IPS-15b (cell line): Measurements from ENCODE around the gene FBXO34.
"Not testable (repeated sequence)": the region's sequence is repeated elsewhere in the genome, so short reads cannot be mapped to it uniquely, and the experiment has no call there.

ENCODE experiments used
- H3K27me3 ChIP-seq: one replicate; pipeline ENCODE4 v1.6.1; 2013; ENCODE audit warnings: low read length; ENCODE audit not compliant: control insufficient read depth, insufficient read depth
- H3K36me3 ChIP-seq: one replicate; pipeline ENCODE4 v1.6.1; 2013; ENCODE audit warnings: low read length; ENCODE audit not compliant: control insufficient read depth, insufficient read depth
- H3K4me1 ChIP-seq: one replicate; pipeline ENCODE4 v1.6.1; 2013; ENCODE audit warnings: mild to moderate bottlenecking, low read length; ENCODE audit not compliant: control insufficient read depth, insufficient read depth
- H3K4me3 ChIP-seq: one replicate; pipeline ENCODE4 v1.5.1; 2013; ENCODE audit warnings: low read depth, low read length
- H3K9ac ChIP-seq: one replicate; pipeline ENCODE4 v1.6.1; 2013; ENCODE audit warnings: low read depth, mild to moderate bottlenecking, low read length
- H3K9me3 ChIP-seq: one replicate; pipeline ENCODE4 v1.6.1; 2013; ENCODE audit warnings: mild to moderate bottlenecking, low read length; ENCODE audit not compliant: control insufficient read depth, insufficient read depth

The FBXO34 gene

GRCh38 chr14:55298500-55298822 is 27.2 kb downstream of the FBXO34 start:
- H3K4me1 ChIP-seq: peaks cover 14% of the 10 kb centered on the region
- no peaks in the 10 kb centered on the region for H3K9me3 ChIP-seq
- no peaks in the 10 kb centered on the region for H3K27me3 ChIP-seq
- no peak overlapping the region for H3K9ac ChIP-seq
- no peaks in the 10 kb centered on the region for H3K36me3 ChIP-seq
- H3K4me3 ChIP-seq: no peak overlapping the region

- no peak overlapping the region for H3K4me3 ChIP-seq
- no peak overlapping the region for H3K9ac ChIP-seq
- H3K36me3 ChIP-seq: no peaks in the 10 kb centered on the region
- no peaks in the 10 kb centered on the region for H3K27me3 ChIP-seq
- H3K4me1 ChIP-seq: peaks cover 21% of the 10 kb centered on the region
- H3K9me3 ChIP-seq: no peaks in the 10 kb centered on the region
Observed at GRCh38 chr14:55301437-55302121, 30.4 kb downstream of the FBXO34 start.

GRCh38 chr14:55302367-55303124 is 31.3 kb downstream of the FBXO34 start:
- no peaks in the 10 kb centered on the region for H3K9me3 ChIP-seq
- H3K4me3 ChIP-seq: no peak overlapping the region
- peaks cover 31% of the 10 kb centered on the region for H3K4me1 ChIP-seq
- H3K9ac ChIP-seq: no peak overlapping the region
- H3K27me3 ChIP-seq: no peaks in the 10 kb centered on the region
- H3K36me3 ChIP-seq: no peaks in the 10 kb centered on the region

- H3K27me3 ChIP-seq: no peaks in the 10 kb centered on the region
- H3K9me3 ChIP-seq: no peaks in the 10 kb centered on the region
- H3K4me3 ChIP-seq: no peak overlapping the region
- no peak overlapping the region for H3K9ac ChIP-seq
- no peaks in the 10 kb centered on the region for H3K36me3 ChIP-seq
- H3K4me1 ChIP-seq: peaks cover 34% of the 10 kb centered on the region
Observed at GRCh38 chr14:55303125-55303499, 31.9 kb downstream of the FBXO34 start.

- no peaks in the 10 kb centered on the region for H3K36me3 ChIP-seq
- no peaks in the 10 kb centered on the region for H3K27me3 ChIP-seq
- H3K4me1 ChIP-seq: peaks cover 34% of the 10 kb centered on the region
- no peak overlapping the region for H3K4me3 ChIP-seq
- no peak overlapping the region for H3K9ac ChIP-seq
- no peaks in the 10 kb centered on the region for H3K9me3 ChIP-seq
Observed at GRCh38 chr14:55303691-55304145, 32.5 kb downstream of the FBXO34 start.

- Histone ChIP-seq H3K27me3 (no peaks in the 10 kb centered on the region), H3K4me1 (peaks cover 27% of the 10 kb centered on the region), H3K4me3 (no peak overlapping the region), H3K9me3 (peaks cover 8% of the 10 kb centered on the region), H3K36me3 (no peaks in the 10 kb centered on the region), H3K9ac (no peak overlapping the region)
Observed at GRCh38 chr14:55306938-55307589, 35.8 kb downstream of the FBXO34 start.

GRCh38 chr14:55309154-55309553 is 37.9 kb downstream of the FBXO34 start:
- Histone ChIP-seq H3K9me3 (peaks cover 25% of the 10 kb centered on the region), H3K4me3 (no peak overlapping the region), H3K4me1 (peaks cover 20% of the 10 kb centered on the region), H3K36me3 (peaks cover 4% of the 10 kb centered on the region), H3K27me3 (no peaks in the 10 kb centered on the region), H3K9ac (no peak overlapping the region)

- Histone ChIP-seq H3K27me3 (no peaks in the 10 kb centered on the region), H3K9me3 (peaks cover 25% of the 10 kb centered on the region), H3K4me3 (no peak overlapping the region), H3K9ac (no peak overlapping the region), H3K4me1 (peaks cover 20% of the 10 kb centered on the region), H3K36me3 (peaks cover 4% of the 10 kb centered on the region)
Observed at GRCh38 chr14:55309761-55310365, 38.6 kb downstream of the FBXO34 start.

GRCh38 chr14:55312379-55313030 is 41.3 kb downstream of the FBXO34 start:
- H3K9ac ChIP-seq, H3K4me3 ChIP-seq, H3K27me3 ChIP-seq, H3K36me3 ChIP-seq, H3K4me1 ChIP-seq: not testable (repeated sequence)
- peaks cover 25% of the 10 kb centered on the region for H3K9me3 ChIP-seq

- H3K36me3 ChIP-seq: peaks cover 4% of the 10 kb centered on the region
Observed at GRCh38 chr14:55313480-55313879, 42.3 kb downstream of the FBXO34 start.

GRCh38 chr14:55314449-55314848 is 43.2 kb downstream of the FBXO34 start:
- Histone ChIP-seq H3K4me1 (no peaks in the 10 kb centered on the region), H3K27me3 (no peaks in the 10 kb centered on the region), H3K36me3 (peaks cover 4% of the 10 kb centered on the region), H3K9me3 (peaks cover 25% of the 10 kb centered on the region), H3K4me3 (no peak overlapping the region), H3K9ac (no peak overlapping the region)

More at GRCh38 chr14:55313480-55313879, 42.3 kb downstream of the FBXO34 start:
- Histone ChIP-seq H3K9me3 (peaks cover 25% of the 10 kb centered on the region), H3K27me3 (no peaks in the 10 kb centered on the region), H3K4me1 (no peaks in the 10 kb centered on the region), H3K9ac (no peak overlapping the region), H3K4me3 (no peak overlapping the region)
